GM19467 (cell line): ENCODE measurements around the gene CCDC9B.
A peak's percentile ranks its signal among the peaks of the same experiment; 100 is the strongest.

Experiments used
- ATAC-seq: cut with Tn5 transposase; IDR thresholded peaks from one replicate; pipeline ENCODE4 v1.9.1; 2021; ENCODE audit warnings: mild to moderate bottlenecking, moderate library complexity; ENCODE audit not compliant: unreplicated experiment

The CCDC9B gene

DNA sequence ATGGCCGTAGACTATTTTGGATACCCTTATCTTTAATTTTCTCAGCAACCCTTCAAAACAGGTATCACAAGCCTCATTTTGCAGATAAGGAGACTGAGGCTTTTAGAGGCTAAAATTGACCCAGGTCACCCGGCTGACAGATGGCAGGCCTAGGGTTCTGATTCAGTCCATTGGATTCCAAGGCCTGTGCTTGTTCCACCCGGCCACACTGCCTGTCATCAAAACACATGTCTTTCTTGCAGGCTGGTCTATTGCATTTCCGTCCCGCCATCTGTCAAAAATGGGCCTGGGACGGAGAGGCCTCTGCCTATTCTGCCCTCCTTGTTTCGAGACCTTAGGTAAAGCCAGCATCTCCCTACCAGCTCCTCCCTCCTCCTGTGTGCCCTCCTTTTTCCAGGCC, 9.1 kb downstream of the CCDC9B start:
- ATAC-seq: no peak

DNA sequence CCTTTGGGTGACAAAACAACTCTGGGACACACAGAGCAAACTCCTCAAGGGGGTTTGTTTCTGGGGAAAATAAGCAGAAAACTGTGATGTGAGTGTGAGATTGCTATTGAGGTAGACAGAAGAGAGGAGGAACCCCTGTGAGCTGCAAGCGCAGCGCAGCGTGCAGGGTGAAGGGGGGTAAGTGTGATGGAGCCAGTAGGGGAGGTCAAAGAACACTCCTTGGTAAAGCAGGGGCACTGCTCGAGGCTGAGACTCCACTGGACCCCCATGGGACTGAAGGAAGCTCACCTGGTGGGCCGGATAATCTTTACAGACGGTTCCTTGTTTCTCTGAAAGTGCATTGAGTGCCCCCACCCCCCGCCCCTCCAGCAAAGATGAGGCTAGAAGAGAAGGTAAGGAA, 9.7 kb downstream of the CCDC9B start:
- ATAC-seq: no peak

DNA sequence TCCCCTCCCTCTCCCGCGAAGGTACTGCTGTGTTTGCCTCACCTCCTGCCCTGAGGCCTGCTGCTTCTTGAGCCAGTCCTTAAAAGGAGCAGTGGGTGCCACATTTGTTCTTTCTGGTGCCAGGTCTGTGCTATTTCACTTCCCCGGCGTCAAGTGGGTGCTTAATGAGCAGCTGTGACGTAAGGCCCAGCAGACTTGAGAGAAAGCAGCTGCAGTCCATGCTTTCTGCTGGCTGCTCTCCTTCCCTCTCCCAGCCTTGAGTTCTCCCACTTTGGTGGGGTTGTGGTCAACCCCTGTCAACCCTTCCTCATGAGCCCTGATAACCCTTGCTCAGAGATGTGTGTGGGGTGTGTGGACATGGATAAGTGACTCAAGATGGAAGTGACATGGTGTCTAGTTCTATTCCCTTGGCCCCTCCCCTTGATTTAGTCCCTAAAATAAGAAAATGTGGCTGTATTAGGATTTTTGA, 10.3 kb downstream of the CCDC9B start:
- no peak for ATAC-seq

DNA sequence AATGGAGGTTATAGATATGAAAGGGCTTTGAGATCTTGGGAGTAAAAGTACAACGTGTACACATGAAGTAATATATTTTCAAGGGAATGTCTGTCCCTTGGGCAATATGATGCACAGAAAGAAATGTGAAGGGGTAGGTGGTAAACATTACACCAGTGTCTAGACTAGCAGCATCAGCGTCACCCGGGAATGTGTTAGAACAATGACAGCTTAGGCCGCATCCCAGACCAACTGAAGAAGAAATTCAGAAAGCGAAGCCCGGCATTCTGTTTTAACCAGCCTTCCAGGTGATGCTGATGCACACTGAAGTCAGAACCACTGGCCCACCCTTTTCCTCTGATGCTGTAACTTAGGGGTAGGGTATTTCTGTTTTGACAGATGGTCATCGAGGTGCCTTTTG, 10.9 kb downstream of the CCDC9B start:
- no peak for ATAC-seq

DNA sequence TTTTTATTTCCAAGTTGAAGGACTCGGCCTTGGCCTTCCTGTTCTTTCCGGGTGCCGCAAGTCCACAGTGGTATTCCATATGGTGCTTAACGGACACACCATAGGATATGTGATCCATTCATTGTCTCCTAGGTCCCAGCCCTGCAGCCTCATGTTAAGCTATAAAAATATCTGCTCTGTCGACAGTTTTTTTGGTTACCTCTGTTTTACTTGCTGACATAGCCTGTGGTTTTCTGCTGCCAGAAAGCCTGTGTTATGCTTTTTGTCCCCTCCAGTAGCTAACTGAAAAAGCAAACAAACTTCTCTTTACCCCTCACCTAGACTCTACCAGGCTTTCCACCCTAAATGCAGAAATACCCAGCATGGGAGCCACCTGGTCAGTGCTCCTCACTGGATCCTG, 12.0 kb downstream of the CCDC9B start:
- ATAC-seq: no peak

DNA sequence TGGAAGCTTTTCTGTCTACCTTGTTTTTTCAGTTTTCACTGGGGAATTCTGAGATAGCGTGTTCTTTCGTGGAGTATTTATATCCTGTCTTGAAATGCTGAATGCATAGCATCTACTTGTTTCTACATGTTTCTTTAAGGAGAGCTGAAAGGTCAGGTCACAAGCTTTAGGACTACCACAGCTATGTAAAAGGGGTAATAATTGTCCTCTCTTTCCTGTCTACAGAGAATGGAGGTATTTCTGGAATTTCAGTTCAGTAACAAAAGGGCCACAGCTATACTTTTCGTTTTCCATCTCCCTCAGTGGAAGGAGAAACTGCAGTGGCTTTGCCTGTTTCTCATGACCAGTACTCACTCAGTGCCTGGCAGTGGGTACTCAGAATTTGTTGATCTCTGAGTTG, 12.6 kb downstream of the CCDC9B start:
- ATAC-seq: no peak

DNA sequence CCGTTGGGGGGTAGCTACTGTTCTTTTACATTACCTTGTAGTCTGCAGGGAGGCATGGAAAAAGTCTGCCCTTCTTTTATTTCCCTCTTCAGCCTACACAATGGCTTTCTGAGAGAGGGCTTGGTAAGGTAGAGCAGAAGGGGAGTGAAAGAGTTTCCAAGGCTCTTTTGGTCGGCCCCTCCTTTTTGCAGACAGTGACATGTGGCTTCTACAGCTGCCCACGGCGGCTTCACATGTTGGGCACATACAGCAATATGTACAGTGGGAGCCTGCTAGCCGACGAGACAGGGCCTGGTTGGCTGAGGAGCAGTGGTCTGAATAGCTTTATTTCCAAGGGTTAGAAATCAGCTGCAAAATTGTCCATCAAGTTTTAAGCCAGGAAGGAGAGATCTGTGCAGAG, 13.3 kb downstream of the CCDC9B start:
- no peak for ATAC-seq

DNA sequence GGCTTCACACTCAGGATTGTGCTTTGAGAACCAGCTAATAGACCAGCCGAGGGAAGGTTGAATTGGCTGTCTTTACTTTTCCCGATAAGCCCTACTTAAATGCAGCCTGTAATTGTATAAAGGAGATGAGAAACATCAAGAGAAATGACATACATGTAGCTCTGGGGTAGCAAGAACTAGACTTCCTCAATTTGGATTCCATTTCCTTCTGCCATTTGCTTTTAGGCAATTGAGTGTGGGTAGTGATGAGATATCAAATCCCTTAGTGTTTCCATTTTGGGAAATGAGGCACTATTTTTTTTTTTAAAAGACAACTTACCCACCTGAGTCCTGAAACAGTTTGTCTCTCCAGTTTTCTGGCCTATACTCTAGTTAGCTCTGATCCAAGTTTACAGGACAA, 15.0 kb downstream of the CCDC9B start:
- no peak for ATAC-seq

DNA sequence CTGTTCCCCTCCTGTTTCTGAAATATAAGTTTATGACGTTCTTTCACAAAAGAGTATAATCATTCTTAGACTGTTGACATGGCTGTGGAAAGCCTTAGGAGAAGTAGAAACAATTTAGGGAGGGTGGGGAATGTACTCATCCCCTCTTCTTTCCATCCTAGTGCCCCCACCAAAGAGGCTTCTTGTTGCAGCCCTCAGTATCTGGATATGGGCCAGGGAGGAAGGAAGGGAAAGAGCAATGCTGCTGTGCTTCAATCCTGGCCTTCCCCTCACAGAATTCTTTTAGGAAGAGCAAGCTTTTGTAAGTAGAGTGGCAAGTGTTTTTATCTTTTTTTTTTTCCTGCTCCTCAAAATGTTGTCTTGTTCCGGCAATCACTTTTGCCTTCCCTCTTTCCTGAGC, 15.6 kb downstream of the CCDC9B start:
- ATAC-seq: no peak

DNA sequence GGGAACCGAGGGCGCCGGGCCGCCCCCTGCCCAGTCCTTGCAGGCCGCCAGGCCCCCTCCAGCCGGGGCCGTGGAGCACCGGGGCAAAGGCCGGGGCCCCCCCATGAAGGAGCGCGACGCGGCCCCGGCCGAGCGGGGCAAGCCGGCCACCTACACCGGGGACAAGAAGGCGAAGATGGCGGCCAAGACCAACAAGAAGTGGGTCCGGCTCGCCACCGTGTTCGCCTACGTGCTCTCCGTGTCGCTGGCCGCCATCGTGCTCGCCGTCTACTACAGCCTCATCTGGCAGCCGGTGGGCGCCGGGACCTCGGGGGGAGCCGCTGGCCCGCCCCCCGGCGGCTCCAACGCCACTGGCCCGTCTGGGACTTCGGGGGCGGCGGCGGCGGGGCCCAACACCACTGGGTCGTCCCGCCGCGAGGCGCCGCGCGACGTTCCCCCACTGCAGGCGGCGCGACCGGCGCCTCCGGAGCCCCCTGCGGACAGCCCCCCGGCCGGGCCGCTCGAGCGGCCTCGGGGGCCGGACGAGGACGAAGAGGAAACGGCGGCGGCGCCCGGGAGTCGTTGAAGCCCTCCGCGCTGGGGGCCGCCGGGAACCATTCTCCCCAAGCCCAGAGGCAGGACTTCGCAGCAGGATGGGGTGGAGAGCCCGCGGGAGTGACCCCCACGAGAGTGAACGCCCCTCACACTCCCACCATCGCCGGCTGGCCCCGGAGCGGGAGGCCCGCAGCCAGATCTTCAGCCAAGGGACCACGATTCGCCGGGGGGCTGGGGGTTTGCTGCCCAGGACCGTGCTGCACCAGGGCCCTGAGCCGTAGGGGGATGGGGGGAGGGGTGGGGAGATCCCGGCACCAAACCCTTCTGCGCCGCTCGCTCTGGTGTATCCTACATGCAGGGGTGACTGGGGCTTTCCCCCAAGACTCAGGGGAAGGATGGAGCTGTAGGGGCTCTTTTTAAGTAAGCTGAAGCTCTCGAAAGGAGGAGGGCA, 16.5 kb downstream of the CCDC9B start:
- ATAC-seq: no peak

DNA sequence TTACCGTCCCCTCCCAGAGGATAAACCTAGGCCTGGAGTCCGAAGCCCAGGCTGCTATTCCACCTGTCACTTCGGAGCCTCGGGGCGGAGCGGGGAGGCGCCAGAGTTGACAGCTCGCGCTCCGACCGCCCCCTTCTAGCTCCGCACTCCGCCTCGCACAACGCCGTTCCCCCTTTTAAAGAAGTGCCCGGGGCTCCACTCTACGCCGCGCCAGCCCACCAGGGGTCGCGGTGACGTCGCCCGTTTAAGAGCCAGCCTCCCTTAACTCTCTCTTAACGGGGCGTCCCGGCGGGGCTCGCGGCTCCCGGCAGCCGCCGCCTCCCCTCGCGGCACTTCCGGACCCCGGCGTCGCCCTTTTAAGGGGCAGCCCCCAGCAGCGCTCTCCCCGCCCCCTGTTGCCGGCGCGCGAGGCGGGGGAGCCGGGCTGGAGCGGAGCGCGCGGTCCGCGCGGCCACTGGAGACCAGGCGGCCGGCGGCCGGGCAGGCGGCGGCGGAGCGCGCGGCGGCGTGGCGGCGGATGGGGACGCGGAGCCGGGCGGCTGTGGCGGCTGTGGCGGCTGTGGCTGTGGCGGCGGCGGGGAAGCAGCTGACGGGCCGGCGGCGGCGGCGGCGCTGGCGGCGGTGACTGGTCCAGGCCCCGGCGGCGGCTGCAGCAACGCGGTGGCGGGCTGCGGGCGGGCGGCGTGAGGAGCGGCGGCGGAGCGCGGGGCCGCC, 17.3 kb downstream of the CCDC9B start, which contains the start of gene INAFM2:
Gene INAFM2, plus strand, starts transcription at position 454 of the 714 bp plus-strand sequence. CDS start 364 bp downstream, outside the sequence.
- peak; percentile 89 for ATAC-seq

DNA sequence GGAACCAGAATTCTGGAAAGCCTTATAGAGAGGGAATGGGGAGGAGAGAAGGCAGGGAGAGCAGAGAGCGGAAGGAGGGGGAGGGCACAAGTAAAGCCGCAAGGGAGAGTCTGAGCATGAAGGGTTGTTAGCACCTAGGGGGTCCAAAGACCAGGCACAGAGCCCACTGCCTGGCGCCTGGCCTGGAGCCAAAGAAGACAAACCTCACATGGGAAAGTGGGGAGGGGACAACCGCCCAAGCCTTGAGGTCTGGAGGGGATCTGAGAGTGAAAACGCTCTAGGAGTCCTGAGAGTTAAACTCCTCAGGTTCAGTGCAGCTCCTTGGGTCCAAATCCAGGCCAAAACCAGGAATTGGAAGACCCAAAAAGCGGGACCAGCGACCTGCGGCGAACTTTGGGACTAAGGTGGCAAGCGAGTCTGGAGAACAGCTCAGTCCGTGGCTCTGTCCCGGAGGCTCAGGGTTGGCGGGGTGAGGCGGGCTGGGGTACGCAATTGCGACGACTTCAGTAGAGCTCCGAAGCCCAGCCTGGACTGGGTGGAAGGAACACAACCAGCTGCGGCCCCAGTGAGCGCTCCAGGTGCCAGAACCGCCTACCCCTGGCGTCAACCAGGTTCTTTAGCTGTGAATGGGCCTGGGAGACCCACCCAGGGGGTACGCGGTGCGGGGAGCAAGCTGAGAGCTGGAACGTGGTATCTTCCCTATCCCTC, 18.1 kb downstream of the CCDC9B start:
- ATAC-seq: no peak

DNA sequence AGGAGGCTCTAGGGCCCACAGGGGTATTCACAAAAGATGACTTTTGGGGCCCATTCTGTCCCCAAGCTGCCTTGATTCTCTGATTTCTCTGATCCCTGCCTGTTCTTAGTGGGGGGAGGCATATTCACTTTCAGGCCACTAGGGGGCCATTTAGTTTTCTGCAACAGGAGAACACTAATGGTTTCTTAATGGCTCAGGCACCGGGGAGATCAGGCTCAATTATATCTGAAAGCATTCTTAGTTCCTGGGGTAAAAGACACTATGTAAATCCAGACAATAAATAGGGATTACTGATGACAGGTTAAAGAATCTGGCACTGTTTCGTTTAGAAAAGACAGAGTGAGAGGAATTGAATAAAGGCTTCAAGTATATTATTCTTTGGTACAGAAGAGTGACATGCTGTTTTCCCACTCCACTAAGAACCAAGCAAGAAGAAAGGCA, 19.8 kb downstream of the CCDC9B start:
- no peak for ATAC-seq

DNA sequence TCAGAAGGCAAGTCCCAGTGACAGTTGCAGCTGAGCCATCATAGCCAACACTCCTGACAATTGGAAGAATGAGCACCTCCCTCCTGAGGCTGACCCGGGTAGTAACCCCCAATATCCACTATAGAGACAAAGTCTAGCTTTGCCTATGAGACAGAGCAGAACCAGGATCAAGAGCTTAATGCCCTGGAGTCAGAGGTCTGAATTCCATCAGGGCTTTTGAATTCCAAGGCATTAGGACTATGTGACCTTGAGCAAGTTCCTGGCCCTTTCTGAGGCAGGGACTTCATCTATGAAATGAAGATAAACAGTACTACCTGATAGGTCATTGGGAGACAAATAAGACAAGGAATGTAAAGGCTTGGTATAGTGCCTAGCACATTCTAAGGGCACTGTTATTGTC, 20.3 kb downstream of the CCDC9B start:
- no peak for ATAC-seq

DNA sequence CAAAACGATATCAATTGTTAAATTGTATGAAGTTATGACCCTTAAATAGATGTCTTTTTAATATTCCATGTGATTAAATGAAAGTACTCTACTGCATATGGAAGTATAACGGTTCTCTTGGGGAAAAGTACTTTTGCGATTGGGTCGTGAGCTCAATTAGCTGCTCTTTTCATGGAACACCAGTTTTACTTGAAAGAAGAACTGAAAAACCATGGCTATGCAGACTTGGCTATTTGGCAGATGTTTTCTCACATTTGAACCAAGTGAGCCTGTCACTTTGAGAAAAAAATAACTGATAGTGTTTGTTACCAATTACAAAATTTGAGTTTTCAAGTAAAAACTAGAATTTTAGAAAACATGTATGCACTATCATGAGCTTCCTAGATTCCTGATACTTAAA, 23.2 kb downstream of the CCDC9B start:
- ATAC-seq: no peak

DNA sequence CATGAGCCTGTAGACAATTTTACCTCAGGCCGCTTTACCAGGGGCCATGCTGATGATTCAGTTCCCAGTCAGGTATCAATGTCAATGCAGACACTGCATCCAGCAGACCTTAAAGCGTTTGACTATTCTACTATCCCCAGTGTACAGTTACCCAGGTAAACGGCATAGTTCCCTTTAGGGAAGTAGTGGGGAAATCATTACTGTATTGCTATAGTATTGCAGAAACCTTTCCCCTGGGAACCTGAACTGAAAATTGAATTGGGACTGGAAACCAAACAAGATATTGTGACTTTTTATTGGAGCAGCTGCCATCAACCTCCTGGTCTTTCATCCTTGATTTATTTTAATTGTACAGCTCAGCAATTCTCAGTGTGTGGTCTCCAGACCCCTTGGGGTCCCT, 23.8 kb downstream of the CCDC9B start:
- ATAC-seq: no peak

DNA sequence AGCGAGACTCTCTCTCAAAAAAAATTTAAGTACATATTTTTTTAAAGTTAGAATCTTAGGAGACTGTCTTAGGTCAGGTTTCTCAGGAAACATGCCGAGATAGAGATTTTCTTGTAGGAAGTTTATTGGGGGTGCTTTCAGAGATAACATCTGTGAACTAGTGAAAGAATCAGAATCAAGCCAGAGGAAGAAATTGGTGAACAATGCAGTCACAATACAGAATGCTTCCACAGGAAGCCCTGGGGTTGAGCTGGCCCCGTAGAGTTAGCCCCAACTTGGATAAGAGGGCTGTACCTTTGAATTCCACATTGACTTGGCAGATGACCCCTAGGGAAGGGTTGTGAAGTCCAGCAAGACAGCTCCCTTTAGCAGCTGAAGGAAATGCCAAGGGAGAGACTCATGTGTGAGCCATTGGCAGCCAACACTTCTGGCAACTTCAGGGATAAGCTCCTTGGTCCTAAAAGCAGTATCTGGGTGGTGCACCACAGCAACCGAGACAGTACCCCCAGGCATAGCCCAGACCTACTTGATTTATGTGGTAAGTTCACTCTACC, 25.9 kb downstream of the CCDC9B start:
- no peak for ATAC-seq

DNA sequence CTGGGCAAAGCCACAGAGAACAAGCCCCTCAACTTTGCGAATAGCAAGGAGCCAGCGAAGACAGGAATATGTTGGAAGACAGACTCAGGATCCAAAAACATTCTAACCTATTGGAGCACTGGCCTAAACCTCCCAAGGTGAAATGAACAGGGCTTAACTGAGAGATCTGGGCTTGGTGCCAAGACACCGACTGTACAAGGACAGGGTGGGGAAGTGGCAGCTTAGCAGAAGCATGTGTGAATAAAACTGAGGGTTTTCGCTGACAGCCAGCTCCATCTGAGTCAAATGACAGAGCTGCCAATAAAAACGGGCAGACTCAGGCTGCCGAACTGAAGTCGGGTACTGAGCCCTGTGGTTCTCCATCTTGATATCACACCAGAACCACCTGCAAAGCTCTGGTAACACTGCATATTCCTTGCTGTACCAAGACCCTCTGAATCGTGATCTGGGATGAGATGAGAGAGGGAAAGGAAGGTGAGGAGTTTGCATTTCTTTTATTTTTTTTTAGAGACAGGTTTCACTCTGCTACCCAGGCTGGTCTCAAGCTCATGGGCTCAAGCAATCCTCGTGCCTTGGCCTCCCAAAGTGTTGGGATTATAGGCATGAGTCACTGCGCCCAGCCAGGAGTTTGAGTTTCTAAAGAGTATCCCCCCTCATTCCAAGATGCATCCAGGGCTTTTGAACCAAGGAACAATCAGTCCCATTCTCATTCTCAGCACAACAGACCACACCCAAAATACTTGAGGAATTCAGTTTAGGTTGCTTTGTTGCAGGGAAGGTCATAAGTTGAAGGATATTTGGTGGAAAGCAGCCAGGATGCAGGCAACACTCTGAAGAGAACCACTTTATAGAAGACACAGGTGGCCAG, 27.0 kb downstream of the CCDC9B start:
- ATAC-seq: no peak

DNA sequence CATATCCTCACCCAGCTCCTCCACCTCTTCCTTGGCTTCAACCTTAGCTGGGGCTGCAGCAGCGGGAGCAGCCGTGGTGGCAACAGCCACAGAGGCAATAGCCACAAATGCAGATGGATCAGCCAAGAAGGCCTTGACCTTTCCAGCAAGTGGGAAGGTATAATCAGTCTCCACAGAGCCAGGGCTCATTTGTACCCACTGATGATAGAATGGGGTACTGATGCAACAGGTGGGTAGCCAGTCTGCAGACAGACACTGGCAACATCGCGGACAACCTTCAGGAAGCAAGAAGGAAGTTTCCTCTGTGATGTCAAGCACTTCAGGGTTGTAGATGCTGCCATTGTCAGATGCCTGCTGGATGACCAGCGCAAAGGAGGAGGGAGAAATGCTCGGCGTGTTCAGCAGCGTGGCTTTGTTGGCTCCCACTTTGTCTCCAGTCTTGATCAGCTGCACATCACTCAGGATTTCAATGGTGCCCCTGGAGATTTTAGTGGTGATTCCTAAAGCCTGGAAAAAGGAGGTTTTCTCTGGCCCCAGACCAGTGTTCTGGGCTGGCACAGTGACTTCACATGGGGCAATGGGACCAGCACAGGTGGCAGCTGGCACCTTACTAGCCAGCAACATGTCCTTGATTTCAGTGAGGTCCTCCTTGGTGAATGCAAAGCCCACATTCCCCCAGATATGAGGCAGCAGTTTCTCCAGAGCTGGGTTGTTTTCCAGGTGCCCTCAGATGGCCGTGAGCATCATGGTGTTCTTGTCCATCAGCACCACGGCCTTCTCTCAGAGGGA, 28.2 kb downstream of the CCDC9B start:
- no peak for ATAC-seq
